HEK293 (cell line): ENCODE data around the gene PCSK5.

Source experiments
- CTCF ChIA-PET: fragments of 350-600 bp; formaldehyde crosslinking; extraction: SDS; loops from one replicate; lab custom pipeline; 2021; ENCODE audit warnings: antibody characterized with exemption; lab: Yijun Ruan, JAX
- POLR2A ChIA-PET: fragments of 300-600 bp; formaldehyde crosslinking; extraction: SDS; loops from one replicate; lab custom pipeline; 2020; ENCODE audit warnings: antibody characterized with exemption, inconsistent platforms; lab: Yijun Ruan, JAX
- H3K27ac ChIP-seq: fragments of 200-500 bp; sonication (Bioruptor generic); 2 replicates; pipeline ENCODE4 v1.5.1; 2014; ENCODE audit warnings: low read depth, low read length, control low read depth, inconsistent platforms; ENCODE audit errors: extremely low read depth
- H3K36me3 ChIP-seq, 2 experiments: fragments of 200-500 bp in 1 of 2; sonication (Bioruptor generic) in 1 of 2; 1 replicate in 1 of 2; 2 replicates in 1 of 2; pipeline ENCODE4 v1.5.1; 2014 to 2017; ENCODE audit warnings: inconsistent platforms in 2 of 2, low read length in 2 of 2; ENCODE audit not compliant: control insufficient read depth in 2 of 2, insufficient read depth in 1 of 2
- H3K4me1 ChIP-seq: fragments of 200-500 bp; sonication (Bioruptor generic); 2 replicates; pipeline ENCODE4 v1.5.1; 2014; ENCODE audit warnings: mild to moderate bottlenecking, low read length, inconsistent platforms; ENCODE audit not compliant: control insufficient read depth, insufficient read depth
- H3K4me3 ChIP-seq: 2 replicates; pipeline ENCODE4 v1.5.1; 2011; ENCODE audit warnings: low read depth, mild to moderate bottlenecking, control low read depth, low read length, moderate library complexity
- H3K9me3 ChIP-seq: fragments of 200-500 bp; sonication (Bioruptor generic); 2 replicates; pipeline ENCODE4 v1.5.1; 2014; ENCODE audit warnings: low read depth, low read length, inconsistent platforms; ENCODE audit not compliant: control insufficient read depth, insufficient read depth
- BCL6B ChIP-seq: fragments of 450-650 bp; formaldehyde crosslinking; IDR thresholded peaks from 2 replicates; pipeline ENCODE4 v1.5.1; 2017; ENCODE audit warnings: missing biosample characterization, missing genetic modification characterization
- EGR2 ChIP-seq: fragments of 450-650 bp; formaldehyde crosslinking; IDR thresholded peaks from 2 replicates; pipeline ENCODE4 v1.5.1; 2016; ENCODE audit warnings: low read depth, missing biosample characterization, missing genetic modification characterization
- KLF9 ChIP-seq: fragments of 450-650 bp; formaldehyde crosslinking; IDR thresholded peaks from 2 replicates; pipeline ENCODE4 v1.5.1; 2016; ENCODE audit warnings: missing biosample characterization, missing genetic modification characterization, low read depth
- RBAK ChIP-seq: fragments of 450-650 bp; formaldehyde crosslinking; IDR thresholded peaks from 2 replicates; pipeline ENCODE4 v1.5.1; 2016; ENCODE audit warnings: missing biosample characterization, missing genetic modification characterization
- REPIN1 ChIP-seq: fragments of 450-650 bp; formaldehyde crosslinking; IDR thresholded peaks from 2 replicates; pipeline ENCODE4 v1.5.1; 2017; ENCODE audit warnings: missing biosample characterization, missing genetic modification characterization, low read depth
- SP7 ChIP-seq: fragments of 450-650 bp; formaldehyde crosslinking; IDR thresholded peaks from 2 replicates; pipeline ENCODE4 v1.5.1; 2016; ENCODE audit warnings: missing biosample characterization, missing genetic modification characterization
- TCF7L2 ChIP-seq: IDR thresholded peaks from 2 replicates; pipeline ENCODE4 v1.6.1; 2011; ENCODE audit warnings: low read depth, mild to moderate bottlenecking, inconsistent platforms, low read length, moderate library complexity, borderline replicate concordance
- ZFP37 ChIP-seq: fragments of 450-650 bp; formaldehyde crosslinking; IDR thresholded peaks from 2 replicates; pipeline ENCODE4 v1.5.1; 2016; ENCODE audit warnings: missing biosample characterization, missing genetic modification characterization
- ZNF114 ChIP-seq: fragments of 450-650 bp; formaldehyde crosslinking; IDR thresholded peaks from 2 replicates; pipeline ENCODE4 v1.5.0; 2017; ENCODE audit warnings: missing biosample characterization, missing genetic modification characterization
- ZNF140 ChIP-seq: fragments of 450-650 bp; formaldehyde crosslinking; IDR thresholded peaks from 2 replicates; pipeline ENCODE4 v1.5.1; 2016; ENCODE audit warnings: missing biosample characterization, missing genetic modification characterization
- ZNF169 ChIP-seq: fragments of 450-650 bp; formaldehyde crosslinking; IDR thresholded peaks from 2 replicates; pipeline ENCODE4 v1.5.1; 2016; ENCODE audit warnings: missing biosample characterization, missing genetic modification characterization
- ZNF18 ChIP-seq: fragments of 450-650 bp; formaldehyde crosslinking; IDR thresholded peaks from 2 replicates; pipeline ENCODE4 v1.5.1; 2016; ENCODE audit warnings: missing biosample characterization, missing genetic modification characterization
- ZNF184 ChIP-seq: fragments of 450-650 bp; IDR thresholded peaks from 2 replicates; pipeline ENCODE4 v1.5.1; 2018; ENCODE audit warnings: missing biosample characterization, mild to moderate bottlenecking, missing genetic modification characterization
- ZNF214 ChIP-seq: fragments of 450-650 bp; formaldehyde crosslinking; IDR thresholded peaks from 2 replicates; pipeline ENCODE4 v1.5.1; 2017; ENCODE audit warnings: missing biosample characterization, mild to moderate bottlenecking, missing genetic modification characterization, borderline replicate concordance
- ZNF223 ChIP-seq: fragments of 450-650 bp; formaldehyde crosslinking; IDR thresholded peaks from 2 replicates; pipeline ENCODE4 v1.5.1; 2016; ENCODE audit warnings: missing biosample characterization, missing genetic modification characterization
- ZNF302 ChIP-seq: fragments of 450-650 bp; formaldehyde crosslinking; IDR thresholded peaks from 2 replicates; pipeline ENCODE4 v1.5.1; 2016; ENCODE audit warnings: missing biosample characterization, missing genetic modification characterization, low read depth
- ZNF335 ChIP-seq: fragments of 450-650 bp; formaldehyde crosslinking; conservative IDR thresholded peaks from 2 replicates; pipeline ENCODE4 v1.5.1; 2016; ENCODE audit warnings: missing biosample characterization, missing genetic modification characterization
- ZNF433 ChIP-seq: fragments of 450-650 bp; formaldehyde crosslinking; IDR thresholded peaks from 2 replicates; pipeline ENCODE4 v1.5.1; 2016; ENCODE audit warnings: missing biosample characterization, missing genetic modification characterization, low read depth
- ZNF48 ChIP-seq: fragments of 450-650 bp; formaldehyde crosslinking; IDR thresholded peaks from 2 replicates; pipeline ENCODE4 v1.5.1; 2016; ENCODE audit warnings: missing biosample characterization, missing genetic modification characterization
- ZNF514 ChIP-seq: fragments of 450-650 bp; formaldehyde crosslinking; IDR thresholded peaks from 2 replicates; pipeline ENCODE4 v1.5.1; 2016; ENCODE audit warnings: missing biosample characterization, missing genetic modification characterization
- ZNF621 ChIP-seq: fragments of 450-650 bp; formaldehyde crosslinking; IDR thresholded peaks from 2 replicates; pipeline ENCODE4 v1.5.1; 2017; ENCODE audit warnings: missing biosample characterization, missing genetic modification characterization
- ZNF624 ChIP-seq: fragments of 450-650 bp; formaldehyde crosslinking; IDR thresholded peaks from 2 replicates; pipeline ENCODE4 v1.5.1; 2017; ENCODE audit warnings: missing biosample characterization, missing genetic modification characterization
- ZNF792 ChIP-seq: fragments of 450-650 bp; formaldehyde crosslinking; IDR thresholded peaks from 2 replicates; pipeline ENCODE4 v1.5.1; 2016; ENCODE audit warnings: missing biosample characterization, missing genetic modification characterization
- ZNF837 ChIP-seq: fragments of 450-650 bp; formaldehyde crosslinking; IDR thresholded peaks from 2 replicates; pipeline ENCODE4 v1.5.1; 2016; ENCODE audit warnings: missing biosample characterization, missing genetic modification characterization
- TF ChIP-seq, protein P1 (sequence below): fragments of 450-650 bp; formaldehyde crosslinking; IDR thresholded peaks from 2 replicates; pipeline ENCODE4 v1.5.1; 2017; ENCODE audit warnings: missing biosample characterization, missing genetic modification characterization
- TF ChIP-seq, protein P2 (sequence below): fragments of 450-650 bp; IDR thresholded peaks from 2 replicates; pipeline ENCODE4 v1.5.1; 2018; ENCODE audit warnings: missing biosample characterization, missing genetic modification characterization

PCSK5 gene

GRCh38 chr9:75998096-75998780, 107.8 kb downstream of the PCSK5 start:
- TF ChIP-seq ZNF48 (tag by site-specific recombination) (no peak), BCL6B (tag by site-specific recombination) (no peak), EGR2 (tag by site-specific recombination) (no peak), REPIN1 (tag by site-specific recombination) (no peak), ZFP37 (tag by site-specific recombination) (no peak), ZNF18 (tag by site-specific recombination) (no peak), ZNF837 (tag by site-specific recombination) (no peak)
- TF ChIP-seq, protein P1, sequence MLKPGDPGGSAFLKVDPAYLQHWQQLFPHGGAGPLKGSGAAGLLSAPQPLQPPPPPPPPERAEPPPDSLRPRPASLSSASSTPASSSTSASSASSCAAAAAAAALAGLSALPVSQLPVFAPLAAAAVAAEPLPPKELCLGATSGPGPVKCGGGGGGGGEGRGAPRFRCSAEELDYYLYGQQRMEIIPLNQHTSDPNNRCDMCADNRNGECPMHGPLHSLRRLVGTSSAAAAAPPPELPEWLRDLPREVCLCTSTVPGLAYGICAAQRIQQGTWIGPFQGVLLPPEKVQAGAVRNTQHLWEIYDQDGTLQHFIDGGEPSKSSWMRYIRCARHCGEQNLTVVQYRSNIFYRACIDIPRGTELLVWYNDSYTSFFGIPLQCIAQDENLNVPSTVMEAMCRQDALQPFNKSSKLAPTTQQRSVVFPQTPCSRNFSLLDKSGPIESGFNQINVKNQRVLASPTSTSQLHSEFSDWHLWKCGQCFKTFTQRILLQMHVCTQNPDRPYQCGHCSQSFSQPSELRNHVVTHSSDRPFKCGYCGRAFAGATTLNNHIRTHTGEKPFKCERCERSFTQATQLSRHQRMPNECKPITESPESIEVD (tag by site-specific recombination) = no peak
- ChIA-PET CTCF (interaction anchor here (0.6 kb wide), 1 partner anchor 44 kb away, joined by 3 read pairs; no protein-coding TSS in a partner anchor), POLR2A (no interaction called here)
- H3K4me1 ChIP-seq = peaks cover 2% of the 10 kb centered on the region; the same call in 1 of the 2 replicates
- H3K27ac ChIP-seq = no peak overlapping the region
- no peak overlapping the region for H3K4me3 ChIP-seq
- no peaks in the 10 kb centered on the region for H3K36me3 ChIP-seq
- H3K9me3 ChIP-seq = no peaks in the 10 kb centered on the region

- ChIA-PET POLR2A (no interaction called here), CTCF (interaction anchor here (0.7 kb wide), 1 partner anchor 112 kb away, joined by 5 read pairs; no protein-coding TSS in a partner anchor)
- Histone ChIP-seq H3K4me3 (no peak overlapping the region), H3K36me3 (no peaks in the 10 kb centered on the region), H3K9me3 (no peaks in the 10 kb centered on the region), H3K4me1 (no peaks in the 10 kb centered on the region), H3K27ac (no peak overlapping the region)
- TF ChIP-seq, protein P2, sequence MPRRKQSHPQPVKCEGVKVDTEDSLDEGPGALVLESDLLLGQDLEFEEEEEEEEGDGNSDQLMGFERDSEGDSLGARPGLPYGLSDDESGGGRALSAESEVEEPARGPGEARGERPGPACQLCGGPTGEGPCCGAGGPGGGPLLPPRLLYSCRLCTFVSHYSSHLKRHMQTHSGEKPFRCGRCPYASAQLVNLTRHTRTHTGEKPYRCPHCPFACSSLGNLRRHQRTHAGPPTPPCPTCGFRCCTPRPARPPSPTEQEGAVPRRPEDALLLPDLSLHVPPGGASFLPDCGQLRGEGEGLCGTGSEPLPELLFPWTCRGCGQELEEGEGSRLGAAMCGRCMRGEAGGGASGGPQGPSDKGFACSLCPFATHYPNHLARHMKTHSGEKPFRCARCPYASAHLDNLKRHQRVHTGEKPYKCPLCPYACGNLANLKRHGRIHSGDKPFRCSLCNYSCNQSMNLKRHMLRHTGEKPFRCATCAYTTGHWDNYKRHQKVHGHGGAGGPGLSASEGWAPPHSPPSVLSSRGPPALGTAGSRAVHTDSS (tag by site-specific recombination) = no peak
- no peak for TF ChIP-seq ZNF184 (tag by site-specific recombination)
Observed at GRCh38 chr9:76001459-76001858, 111.0 kb downstream of the PCSK5 start.

DNA sequence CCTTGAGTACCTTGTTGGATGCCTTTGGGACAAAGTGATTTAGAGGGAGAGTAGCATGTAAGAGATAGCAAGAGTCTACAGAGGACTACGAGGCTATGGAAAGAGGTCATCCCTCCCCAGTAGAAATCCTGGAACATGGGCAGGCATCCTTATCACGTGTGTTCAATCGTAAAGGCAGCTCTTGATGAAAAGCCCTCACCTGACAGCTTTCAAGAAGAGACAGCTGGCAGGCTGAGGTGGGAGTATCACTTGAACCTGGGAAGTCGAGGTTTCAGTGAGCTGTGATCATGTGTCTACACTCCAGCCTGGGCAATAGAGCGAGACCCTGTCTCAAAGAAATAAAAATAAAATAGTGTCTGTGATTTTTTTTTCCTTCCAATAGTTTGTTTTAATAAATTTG, 112.6 kb downstream of the PCSK5 start:
- CTCF ChIA-PET = no interaction called here
- Histone ChIP-seq H3K4me3 (no peak overlapping the region), H3K36me3 (no peaks in the 10 kb centered on the region), H3K27ac (no peak overlapping the region), H3K9me3 (no peaks in the 10 kb centered on the region), H3K4me1 (no peaks in the 10 kb centered on the region)
- TF ChIP-seq ZNF514 (no peak), ZNF169 (tag by site-specific recombination) (no peak), ZNF621 (tag by site-specific recombination) (no peak), ZNF223 (tag by site-specific recombination) (no peak), TCF7L2 (no peak), ZNF214 (tag by site-specific recombination) (no peak), ZNF792 (no peak), ZNF140 (tag by site-specific recombination) (no peak), ZNF624 (no peak), RBAK (tag by site-specific recombination) (no peak), ZNF114 (tag by site-specific recombination) (no peak), ZNF302 (tag by site-specific recombination) (no peak), ZNF335 (tag by site-specific recombination) (no peak), SP7 (tag by site-specific recombination) (no peak), ZNF433 (tag by site-specific recombination) (no peak), KLF9 (tag by site-specific recombination) (no peak)
- TF ChIP-seq, all 188 proteins: peak for 0
- POLR2A ChIA-PET = no interaction called here
